K562 (cell line): ENCODE data around the gene EHBP1L1. TPM values are rescaled to one million over a fixed set of nuclear protein-coding genes. Genes with fewer than 3 reads are reported as not detected.

Experiments used
- ADNP ChIP-seq: fragments of 200-800 bp; sonication (Bioruptor generic); IDR thresholded peaks from 2 replicates; pipeline ENCODE4 v1.6.1; 2016; ENCODE audit warnings: missing genetic modification characterization, missing compliant biosample characterization
- ERF ChIP-seq: fragments of 450-650 bp; formaldehyde crosslinking; IDR thresholded peaks from 2 replicates; pipeline ENCODE4 v1.4.0; 2020; ENCODE audit warnings: mild to moderate bottlenecking, mixed read lengths
- JUNB ChIP-seq: fragments of 450-650 bp; formaldehyde crosslinking; conservative IDR thresholded peaks from 2 replicates; pipeline ENCODE4 v1.4.0; 2020; ENCODE audit warnings: mild to moderate bottlenecking
- MAFK ChIP-seq: IDR thresholded peaks from 2 replicates; pipeline ENCODE4 v1.6.1; 2011; ENCODE audit warnings: low read length, improper control_type of control experiment
- MCM2 ChIP-seq: fragments of 450-650 bp; IDR thresholded peaks from 2 replicates; pipeline ENCODE4 v1.6.1; 2017; ENCODE audit warnings: low read depth, mild to moderate bottlenecking
- NBN ChIP-seq: fragments of 450-650 bp; IDR thresholded peaks from 2 replicates; pipeline ENCODE4 v1.6.1; 2016; ENCODE audit warnings: low read depth, mild to moderate bottlenecking
- POLR2G ChIP-seq: fragments of 200-400 bp; formaldehyde crosslinking; IDR thresholded peaks from 2 replicates; pipeline ENCODE4 v1.6.1; 2017; ENCODE audit warnings: low read depth, mild to moderate bottlenecking, antibody characterized with exemption, low read length, moderate library complexity
- RBFOX2 ChIP-seq: fragments of 200-400 bp; formaldehyde crosslinking; IDR thresholded peaks from 2 replicates; pipeline ENCODE4 v1.6.1; 2017; ENCODE audit warnings: low read depth, mild to moderate bottlenecking, low read length, moderate library complexity
- SMAD4 ChIP-seq: fragments of 250-450 bp; sonication (Bioruptor Pico); conservative IDR thresholded peaks from 2 replicates; pipeline ENCODE4 v1.8.0; 2021; ENCODE audit warnings: inconsistent platforms, mild to moderate bottlenecking, moderate library complexity
- TCF7L2 ChIP-seq: fragments of 150-350 bp; IDR thresholded peaks from 2 replicates; pipeline ENCODE4 v1.6.1; 2016; ENCODE audit warnings: low read depth, mild to moderate bottlenecking, low read length, moderate library complexity
- ZNF384 ChIP-seq: IDR thresholded peaks from 2 replicates; pipeline ENCODE4 v1.6.1; 2012; ENCODE audit warnings: low read depth, low read length, improper control_type of control experiment
- ZNF407 ChIP-seq: fragments of 450-650 bp; IDR thresholded peaks from 2 replicates; pipeline ENCODE4 v1.6.1; 2016; ENCODE audit warnings: low read depth
- polyA plus RNA-seq, 8 experiments: library from polyadenylated mRNA; depleted of rRNA in 4 of 8; stranded (reverse) in 5 of 8; unstranded in 3 of 8; fragments of >200 nt; fragmentation: Nextera tagmentation in 2 of 8; fragmentation: Illumina TruSeq in 1 of 8; extraction: Ambion mirVana in 2 of 8; extraction: Trizol in 1 of 8; gene quantifications; 2 replicates each; pipeline versions ENCODE4 v1.2.1 to v1.2.3, GENCODE V29; 2011 to 2014; ENCODE audit warnings: inconsistent platforms in 1 of 8, missing spikeins in 1 of 8
- total RNA-seq, 7 experiments: library from RNA; depleted of rRNA in 6 of 7; stranded (reverse); fragments of >200 nt in 6 of 7; fragmentation: Illumina TruSeq in 2 of 7; extraction: Trizol in 2 of 7; gene quantifications; 2 replicates each; pipeline versions ENCODE4 v1.2.1 to v1.2.3, GENCODE V29; 2011 to 2021; ENCODE audit warnings: low replicate concordance in 1 of 7
- TF ChIP-seq, protein P1 (sequence below), 2 experiments: fragments of 200-800 bp in 1 of 2; sonication (Bioruptor generic) in 1 of 2; sonication (generic) in 1 of 2; formaldehyde crosslinking in 1 of 2; IDR thresholded peaks in 1 of 2; conservative IDR thresholded peaks in 1 of 2; 2 replicates each; pipeline versions ENCODE4 v1.5.0 to v1.6.1; 2016 to 2020; ENCODE audit warnings: missing compliant biosample characterization in 1 of 2, missing genetic modification characterization in 1 of 2, missing genetic modification reagents in 1 of 2
- TF ChIP-seq, protein P2 (sequence below): conservative IDR thresholded peaks from 2 replicates; pipeline ENCODE4 v1.6.1; 2011; ENCODE audit warnings: low read depth, mild to moderate bottlenecking, low read length; ENCODE audit not compliant: control insufficient read depth
- TF ChIP-seq, protein P3 (sequence below): fragments of 200-800 bp; sonication (Bioruptor generic); IDR thresholded peaks from 2 replicates; pipeline ENCODE4 v1.6.1; 2017; ENCODE audit warnings: missing genetic modification characterization, missing compliant biosample characterization

Gene EHBP1L1
- total and polyA plus RNA-seq, 9 of the 15 experiments (the other 6 are each of a cell fraction or from before 2014, with no cell fraction given): 0.03 to 87.1 (median 26.3) TPM

DNA sequence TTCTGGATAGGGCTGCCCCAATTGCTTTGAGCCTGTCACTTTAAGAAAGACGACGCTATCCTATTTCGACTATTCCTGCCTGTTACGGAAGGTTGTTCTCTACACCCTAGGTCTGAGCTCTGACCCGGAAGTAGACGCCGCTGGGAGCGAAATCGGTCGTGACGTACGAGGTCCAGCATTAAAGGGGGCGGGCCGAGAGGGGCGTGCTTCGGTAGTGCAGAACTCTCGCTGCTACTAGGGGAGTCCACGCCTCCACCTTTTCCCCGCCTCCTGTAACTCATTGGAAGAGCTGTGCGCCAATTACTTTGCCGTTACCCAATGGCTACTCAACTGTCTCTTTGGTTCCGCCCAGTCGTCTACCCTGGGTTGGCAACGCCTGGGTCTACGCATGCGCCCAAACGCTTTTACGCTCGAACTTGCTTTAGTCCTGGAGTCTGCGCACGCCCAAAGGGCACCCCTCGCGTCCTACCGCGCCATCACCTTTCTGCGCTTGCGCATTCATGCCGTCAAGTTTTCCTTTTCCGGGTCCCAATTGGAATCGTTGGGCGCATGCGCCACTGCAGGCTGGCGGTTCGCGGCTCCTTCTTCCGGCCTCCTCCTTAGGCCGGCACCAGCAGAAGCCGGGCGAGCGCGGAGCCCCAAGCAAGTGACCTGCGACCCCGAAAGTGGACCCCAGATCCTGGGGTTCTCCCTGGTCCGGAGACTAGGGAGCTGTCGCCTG lies 39.5 kb downstream of the EHBP1L1 start, which contains the start of gene PCNX3 (continued):
- TF ChIP-seq NBN (no peak), JUNB (CRISPR knock-in tag) (no peak), RBFOX2 (peak; percentile 83), ADNP (tag) (no peak), POLR2G (peak; percentile 82), SMAD4 (CRISPR knock-in tag) (no peak), ZNF384 (no peak), TCF7L2 (no peak), ZNF407 (no peak), ERF (0 out of 2 replicates have a peak, but pooled peaks have one; percentile 63), MCM2 (no peak), MAFK (no peak)
- TF ChIP-seq, protein P1, sequence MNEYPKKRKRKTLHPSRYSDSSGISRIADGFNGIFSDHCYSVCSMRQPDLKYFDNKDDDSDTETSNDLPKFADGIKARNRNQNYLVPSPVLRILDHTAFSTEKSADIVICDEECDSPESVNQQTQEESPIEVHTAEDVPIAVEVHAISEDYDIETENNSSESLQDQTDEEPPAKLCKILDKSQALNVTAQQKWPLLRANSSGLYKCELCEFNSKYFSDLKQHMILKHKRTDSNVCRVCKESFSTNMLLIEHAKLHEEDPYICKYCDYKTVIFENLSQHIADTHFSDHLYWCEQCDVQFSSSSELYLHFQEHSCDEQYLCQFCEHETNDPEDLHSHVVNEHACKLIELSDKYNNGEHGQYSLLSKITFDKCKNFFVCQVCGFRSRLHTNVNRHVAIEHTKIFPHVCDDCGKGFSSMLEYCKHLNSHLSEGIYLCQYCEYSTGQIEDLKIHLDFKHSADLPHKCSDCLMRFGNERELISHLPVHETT (CRISPR knock-in tag; conservative IDR thresholded peaks at IDR 0.05 in 1 of 2, IDR thresholded peaks at IDR 0.05 in 1 of 2): peak in 1 of 2 experiments; percentile 97; a peak in 2 of 4 replicates
- TF ChIP-seq, protein P2, sequence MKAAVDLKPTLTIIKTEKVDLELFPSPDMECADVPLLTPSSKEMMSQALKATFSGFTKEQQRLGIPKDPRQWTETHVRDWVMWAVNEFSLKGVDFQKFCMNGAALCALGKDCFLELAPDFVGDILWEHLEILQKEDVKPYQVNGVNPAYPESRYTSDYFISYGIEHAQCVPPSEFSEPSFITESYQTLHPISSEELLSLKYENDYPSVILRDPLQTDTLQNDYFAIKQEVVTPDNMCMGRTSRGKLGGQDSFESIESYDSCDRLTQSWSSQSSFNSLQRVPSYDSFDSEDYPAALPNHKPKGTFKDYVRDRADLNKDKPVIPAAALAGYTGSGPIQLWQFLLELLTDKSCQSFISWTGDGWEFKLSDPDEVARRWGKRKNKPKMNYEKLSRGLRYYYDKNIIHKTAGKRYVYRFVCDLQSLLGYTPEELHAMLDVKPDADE: 0 out of 2 replicates have a peak, but pooled peaks have one; percentile 55
- TF ChIP-seq, protein P3, sequence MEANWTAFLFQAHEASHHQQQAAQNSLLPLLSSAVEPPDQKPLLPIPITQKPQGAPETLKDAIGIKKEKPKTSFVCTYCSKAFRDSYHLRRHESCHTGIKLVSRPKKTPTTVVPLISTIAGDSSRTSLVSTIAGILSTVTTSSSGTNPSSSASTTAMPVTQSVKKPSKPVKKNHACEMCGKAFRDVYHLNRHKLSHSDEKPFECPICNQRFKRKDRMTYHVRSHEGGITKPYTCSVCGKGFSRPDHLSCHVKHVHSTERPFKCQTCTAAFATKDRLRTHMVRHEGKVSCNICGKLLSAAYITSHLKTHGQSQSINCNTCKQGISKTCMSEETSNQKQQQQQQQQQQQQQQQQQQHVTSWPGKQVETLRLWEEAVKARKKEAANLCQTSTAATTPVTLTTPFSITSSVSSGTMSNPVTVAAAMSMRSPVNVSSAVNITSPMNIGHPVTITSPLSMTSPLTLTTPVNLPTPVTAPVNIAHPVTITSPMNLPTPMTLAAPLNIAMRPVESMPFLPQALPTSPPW (CRISPR knock-in tag): peak; percentile 52; the same call in 1 of the 2 replicates
